Measurements from ENCODE around the gene SLC35C1. TPM values are rescaled to one million over a fixed set of nuclear protein-coding genes. Genes with fewer than 3 reads are reported as not detected.

SLC35C1 gene
- total RNA-seq, 2 donors from 2014 or later = 14.1 to 20.6 TPM

DNA sequence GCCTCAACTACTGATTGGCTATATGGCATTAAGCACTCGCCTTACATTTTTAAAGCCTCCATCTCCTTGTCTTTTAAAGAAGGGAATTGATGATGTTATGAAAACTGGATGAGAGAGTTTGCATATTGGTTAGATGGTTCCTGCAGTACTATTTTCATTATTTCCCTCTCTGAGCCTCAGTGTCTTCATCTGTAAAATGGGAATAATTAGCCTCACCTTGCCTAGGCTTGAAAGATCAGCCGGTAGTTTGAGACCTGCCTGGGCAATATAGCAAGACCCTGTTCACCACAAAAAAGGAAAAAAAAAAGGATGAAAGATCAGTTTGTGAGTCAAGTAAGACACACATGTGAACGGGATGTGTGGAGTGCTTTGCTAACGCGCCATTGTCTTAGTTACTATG lies 35.0 kb upstream of the SLC35C1 start:
- 93% methylated on average over 5 of the region's 5 CpGs for WGBS
- H3K4me1 ChIP-seq (replicated peaks) = no peaks in the 10 kb centered on the region
- intact Hi-C loops (cut with DNase I) = loop anchor here (2.0 to 10.0 kb wide), 4 partner anchors 115 to 429 kb away; no protein-coding TSS in a partner anchor
- TF ChIP-seq, protein P1, sequence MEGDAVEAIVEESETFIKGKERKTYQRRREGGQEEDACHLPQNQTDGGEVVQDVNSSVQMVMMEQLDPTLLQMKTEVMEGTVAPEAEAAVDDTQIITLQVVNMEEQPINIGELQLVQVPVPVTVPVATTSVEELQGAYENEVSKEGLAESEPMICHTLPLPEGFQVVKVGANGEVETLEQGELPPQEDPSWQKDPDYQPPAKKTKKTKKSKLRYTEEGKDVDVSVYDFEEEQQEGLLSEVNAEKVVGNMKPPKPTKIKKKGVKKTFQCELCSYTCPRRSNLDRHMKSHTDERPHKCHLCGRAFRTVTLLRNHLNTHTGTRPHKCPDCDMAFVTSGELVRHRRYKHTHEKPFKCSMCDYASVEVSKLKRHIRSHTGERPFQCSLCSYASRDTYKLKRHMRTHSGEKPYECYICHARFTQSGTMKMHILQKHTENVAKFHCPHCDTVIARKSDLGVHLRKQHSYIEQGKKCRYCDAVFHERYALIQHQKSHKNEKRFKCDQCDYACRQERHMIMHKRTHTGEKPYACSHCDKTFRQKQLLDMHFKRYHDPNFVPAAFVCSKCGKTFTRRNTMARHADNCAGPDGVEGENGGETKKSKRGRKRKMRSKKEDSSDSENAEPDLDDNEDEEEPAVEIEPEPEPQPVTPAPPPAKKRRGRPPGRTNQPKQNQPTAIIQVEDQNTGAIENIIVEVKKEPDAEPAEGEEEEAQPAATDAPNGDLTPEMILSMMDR (IDR thresholded peaks at IDR 0.05) = no peak
- TF ChIP-seq POLR2AphosphoS5 (IDR thresholded peaks at IDR 0.05) (no peak), POLR2A (IDR thresholded peaks at IDR 0.05) (no peak)
- H3K36me3 ChIP-seq = no peaks in the 10 kb centered on the region
- no peak overlapping the region for H3K4me3 ChIP-seq
- no peak for DNase-seq (ENCODE audit: low spot score)
- H3K27me3 ChIP-seq (replicated peaks; ENCODE audit: insufficient read depth) = no peaks in the 10 kb centered on the region
- H3K9me3 ChIP-seq = no peaks in the 10 kb centered on the region
- H3K27ac ChIP-seq = no peak overlapping the region

DNA sequence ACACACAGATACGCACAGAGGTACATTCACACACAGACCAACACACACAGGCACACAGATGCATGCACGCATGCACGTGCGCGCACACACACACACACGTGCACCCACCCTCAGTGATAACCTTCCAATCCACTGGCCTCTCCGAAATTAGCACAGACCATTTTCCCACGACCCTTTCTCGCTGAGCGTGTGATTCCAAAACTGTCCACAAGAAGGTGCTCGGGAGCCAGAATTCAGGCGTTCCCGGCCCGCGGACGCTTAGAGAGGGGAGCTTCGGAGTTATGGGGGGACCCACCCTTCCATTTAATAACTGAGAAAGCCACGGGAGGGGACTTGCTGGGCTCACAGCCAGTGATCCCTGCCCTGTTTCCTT lies 33.8 kb upstream of the SLC35C1 start:
- DNase-seq (ENCODE audit: low spot score) = peak; percentile 49
- Histone ChIP-seq H3K27me3 (replicated peaks; ENCODE audit: insufficient read depth) (no peaks in the 10 kb centered on the region), H3K9me3 (no peaks in the 10 kb centered on the region), H3K4me3 (peak overlapping the region; percentile 22 to 37), H3K27ac (peak overlapping the region; percentile 40 to 46), H3K4me1 (replicated peaks) (no peaks in the 10 kb centered on the region), H3K36me3 (no peaks in the 10 kb centered on the region)
- intact Hi-C loops (cut with DNase I) = loop anchor here (2.0 to 10.0 kb wide), 4 partner anchors 116 to 430 kb away; no protein-coding TSS in a partner anchor
- no peak for TF ChIP-seq POLR2A (IDR thresholded peaks at IDR 0.05)
- TF ChIP-seq POLR2AphosphoS5 (IDR thresholded peaks at IDR 0.05) = no peak
- TF ChIP-seq, protein P1 (IDR thresholded peaks at IDR 0.05) = peak; percentile 74 to 89 (median 82)
- WGBS = 10% methylated on average over 18 of the region's 18 CpGs

DNA sequence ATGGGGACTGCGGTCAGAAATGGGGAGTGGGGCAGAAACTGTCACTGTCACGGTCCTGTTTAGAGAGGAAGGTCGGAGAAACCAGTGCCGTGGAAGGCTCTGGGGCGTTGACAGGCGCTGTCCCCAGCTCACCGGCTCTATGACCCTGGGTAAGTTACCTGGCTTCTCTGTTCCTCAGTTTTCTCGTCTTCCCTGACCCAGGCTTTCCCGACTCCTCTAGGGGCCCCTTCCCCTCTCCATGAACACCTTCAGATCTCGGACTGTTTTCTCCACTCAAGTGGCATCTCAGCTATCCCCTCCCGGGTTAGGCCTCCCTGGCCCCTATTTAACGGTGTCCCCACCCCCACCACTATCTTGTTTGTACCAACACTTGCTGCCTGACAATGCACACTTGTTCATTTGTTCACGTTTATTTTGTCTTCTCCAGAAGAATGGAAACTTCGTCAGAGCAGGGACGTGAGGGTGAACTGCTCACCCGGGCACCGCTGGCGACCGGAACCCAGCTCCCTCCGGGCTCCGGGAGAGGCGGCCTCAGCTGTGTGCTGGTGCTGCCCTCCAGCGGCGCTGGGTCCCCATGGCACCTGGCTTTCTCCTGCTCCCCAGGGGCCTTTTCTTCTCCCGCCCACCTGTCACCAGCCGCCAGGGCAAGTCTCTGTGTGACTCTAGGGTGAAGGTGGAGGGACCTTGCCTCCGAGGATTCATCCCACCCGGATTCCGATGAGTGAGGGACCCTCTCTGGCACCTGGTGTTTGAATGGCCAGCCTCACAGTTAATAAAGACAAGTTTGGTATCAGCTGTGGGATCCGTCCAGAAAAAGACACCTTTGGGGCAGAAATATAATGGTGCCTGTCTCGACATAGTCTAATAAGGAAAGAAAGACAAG lies 33.1 kb upstream of the SLC35C1 start:
- no peak for TF ChIP-seq POLR2A (IDR thresholded peaks at IDR 0.05)
- TF ChIP-seq POLR2AphosphoS5 (IDR thresholded peaks at IDR 0.05) = peak; percentile 34
- TF ChIP-seq, protein P1 (IDR thresholded peaks at IDR 0.05) = peak; percentile 59 to 96 (median 88)
- Histone ChIP-seq H3K9me3 (no peaks in the 10 kb centered on the region), H3K27me3 (replicated peaks; ENCODE audit: insufficient read depth) (no peaks in the 10 kb centered on the region), H3K27ac (peak overlapping the region; percentile 40 to 46), H3K4me1 (replicated peaks) (no peaks in the 10 kb centered on the region), H3K36me3 (no peaks in the 10 kb centered on the region), H3K4me3 (peak overlapping the region; percentile 22 to 37)
- peak; percentile 75 for DNase-seq (ENCODE audit: low spot score)
- intact Hi-C loops (cut with DNase I) = loop anchor here (2.0 to 10.0 kb wide), 4 partner anchors 117 to 431 kb away; no protein-coding TSS in a partner anchor
- 1% methylated on average over 31 of the region's 31 CpGs for WGBS

DNA sequence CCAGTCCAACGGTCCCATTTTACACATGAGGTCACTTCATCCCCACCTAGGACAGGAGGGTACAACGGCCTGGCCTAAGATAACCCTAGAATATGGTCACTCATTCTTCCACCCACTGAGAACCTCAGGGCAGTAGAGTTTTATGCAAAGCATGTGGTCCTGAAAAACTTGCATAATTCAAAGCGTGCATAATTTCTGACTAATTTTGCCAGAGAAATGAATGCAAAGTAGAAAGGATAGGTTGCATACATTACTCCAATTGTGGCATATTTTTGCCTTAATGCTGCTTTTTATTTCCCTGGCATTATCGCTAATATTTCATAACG lies 32.5 kb upstream of the SLC35C1 start:
- H3K4me1 ChIP-seq (replicated peaks) = no peaks in the 10 kb centered on the region
- 57% methylated on average over 5 of the region's 5 CpGs for WGBS
- intact Hi-C loops (cut with DNase I) = loop anchor here (10.0 kb wide), 3 partner anchors 118 to 398 kb away; no protein-coding TSS in a partner anchor
- no peaks in the 10 kb centered on the region for H3K27me3 ChIP-seq (replicated peaks; ENCODE audit: insufficient read depth)
- H3K27ac ChIP-seq = no peak overlapping the region
- H3K9me3 ChIP-seq = no peaks in the 10 kb centered on the region
- TF ChIP-seq POLR2A (IDR thresholded peaks at IDR 0.05) (no peak), POLR2AphosphoS5 (IDR thresholded peaks at IDR 0.05) (no peak)
- TF ChIP-seq, protein P1 (IDR thresholded peaks at IDR 0.05) = no peak
- H3K4me3 ChIP-seq = no peak overlapping the region
- no peak for DNase-seq (ENCODE audit: low spot score)
- no peaks in the 10 kb centered on the region for H3K36me3 ChIP-seq
